Measurements from ENCODE around the gene OBP2A. TPM values are rescaled to one million over a fixed set of nuclear protein-coding genes. Genes with fewer than 3 reads are reported as not detected.

OBP2A gene
- total RNA-seq, 1 experiment from 2014 or later, result not detected

DNA sequence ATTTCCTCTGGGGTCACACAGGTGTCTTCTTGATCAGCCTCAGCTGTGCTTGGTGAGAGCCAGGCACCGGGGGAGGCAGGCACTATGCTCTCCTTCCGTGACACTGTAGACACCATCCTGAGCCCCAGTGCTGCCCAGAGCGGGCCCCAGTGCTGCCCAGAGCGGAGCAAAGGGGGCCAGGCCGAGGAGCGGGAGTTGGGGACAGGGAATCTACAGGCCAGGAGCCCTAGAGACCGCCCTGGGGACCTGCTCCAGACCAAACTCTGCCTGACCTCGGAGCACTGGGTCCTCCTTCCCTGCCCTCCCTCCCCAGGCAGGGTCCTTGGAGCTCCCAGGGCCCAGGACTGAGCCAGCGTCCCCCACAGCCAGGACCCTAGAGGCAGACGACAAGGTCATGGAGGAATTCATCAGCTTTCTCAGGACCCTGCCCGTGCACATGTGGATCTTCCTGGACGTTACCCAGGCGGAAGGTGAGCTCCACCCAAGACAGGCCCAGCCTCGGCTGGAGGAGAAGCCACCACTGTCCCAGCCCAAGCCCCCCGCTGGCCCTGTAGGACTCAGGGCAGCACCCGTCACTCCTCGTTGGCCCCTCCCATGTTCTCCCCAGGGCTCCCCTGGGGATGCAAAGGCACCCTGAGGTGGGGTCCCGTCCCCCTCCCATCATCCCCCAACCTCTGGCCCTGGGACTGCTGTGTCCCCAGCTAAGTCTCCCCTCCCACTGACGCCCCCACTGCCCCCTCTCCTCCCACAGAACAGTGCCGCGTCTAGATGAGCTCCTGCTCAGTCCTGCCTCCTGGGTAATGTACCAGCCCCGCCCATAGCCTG lies 45.8 kb downstream of the OBP2A start (continued):
- no peak for TF ChIP-seq JUN (CRISPR knock-in tag; IDR thresholded peaks at IDR 0.05)

DNA sequence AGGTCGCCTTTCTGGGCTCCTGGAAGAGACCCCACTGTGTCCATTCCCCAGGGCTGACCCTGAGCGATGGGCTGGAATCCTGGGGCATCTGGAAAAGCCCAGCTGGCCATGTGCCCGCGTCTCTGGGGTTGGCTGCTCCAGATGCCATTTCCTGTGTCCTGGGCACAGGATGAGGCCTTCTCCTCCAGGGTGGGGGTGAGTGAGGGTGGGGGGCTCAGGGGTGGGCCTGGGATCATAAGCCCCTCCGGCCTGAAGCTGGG lies 46.3 kb downstream of the OBP2A start:
- Mint-ChIP-seq H3K27me3 (ENCODE audit: low read depth) (no peaks in the 10 kb centered on the region; the same call in 1 of the 2 replicates), H3K36me3 (no peaks in the 10 kb centered on the region), H3K9me3 (peaks cover 32% of the 10 kb centered on the region), H3K4me3 (no peak overlapping the region), H3K4me1 (no peaks in the 10 kb centered on the region), H3K27ac (no peak overlapping the region)
- POLR2A ChIA-PET, result no interaction called here
- CTCF ChIA-PET, result no interaction called here
- DNase-seq (ENCODE audit: low spot score), result no peak
- ATAC-seq, result no peak
- TF ChIP-seq, protein P1, sequence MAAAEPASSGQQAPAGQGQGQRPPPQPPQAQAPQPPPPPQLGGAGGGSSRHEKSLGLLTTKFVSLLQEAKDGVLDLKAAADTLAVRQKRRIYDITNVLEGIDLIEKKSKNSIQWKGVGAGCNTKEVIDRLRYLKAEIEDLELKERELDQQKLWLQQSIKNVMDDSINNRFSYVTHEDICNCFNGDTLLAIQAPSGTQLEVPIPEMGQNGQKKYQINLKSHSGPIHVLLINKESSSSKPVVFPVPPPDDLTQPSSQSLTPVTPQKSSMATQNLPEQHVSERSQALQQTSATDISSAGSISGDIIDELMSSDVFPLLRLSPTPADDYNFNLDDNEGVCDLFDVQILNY (CRISPR knock-in tag; IDR thresholded peaks at IDR 0.05), result no peak
- TF ChIP-seq, protein P2, sequence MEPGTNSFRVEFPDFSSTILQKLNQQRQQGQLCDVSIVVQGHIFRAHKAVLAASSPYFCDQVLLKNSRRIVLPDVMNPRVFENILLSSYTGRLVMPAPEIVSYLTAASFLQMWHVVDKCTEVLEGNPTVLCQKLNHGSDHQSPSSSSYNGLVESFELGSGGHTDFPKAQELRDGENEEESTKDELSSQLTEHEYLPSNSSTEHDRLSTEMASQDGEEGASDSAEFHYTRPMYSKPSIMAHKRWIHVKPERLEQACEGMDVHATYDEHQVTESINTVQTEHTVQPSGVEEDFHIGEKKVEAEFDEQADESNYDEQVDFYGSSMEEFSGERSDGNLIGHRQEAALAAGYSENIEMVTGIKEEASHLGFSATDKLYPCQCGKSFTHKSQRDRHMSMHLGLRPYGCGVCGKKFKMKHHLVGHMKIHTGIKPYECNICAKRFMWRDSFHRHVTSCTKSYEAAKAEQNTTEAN (CRISPR knock-in tag; IDR thresholded peaks at IDR 0.05), result no peak

DNA sequence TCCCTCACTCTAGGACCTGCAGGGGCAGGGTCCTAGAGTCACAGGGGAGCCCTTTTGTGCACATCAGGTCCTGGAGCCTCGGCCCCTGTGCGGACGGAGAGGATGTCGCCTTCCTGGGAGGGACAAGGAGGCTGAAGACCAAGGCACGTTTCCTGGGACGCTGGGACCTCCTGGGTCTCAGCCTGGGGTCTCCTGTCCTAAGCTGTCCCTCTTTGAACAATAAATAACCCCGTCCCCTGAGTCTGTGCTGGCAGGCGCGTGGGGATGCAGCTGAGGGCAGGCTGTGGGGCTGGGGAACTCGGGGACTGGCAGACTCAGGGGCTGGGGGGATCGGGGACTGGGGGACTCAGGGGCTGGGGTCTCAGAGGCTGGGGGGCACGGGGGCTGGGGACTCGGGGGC lies 46.7 kb downstream of the OBP2A start:
- POLR2A ChIA-PET, result no interaction called here

DNA sequence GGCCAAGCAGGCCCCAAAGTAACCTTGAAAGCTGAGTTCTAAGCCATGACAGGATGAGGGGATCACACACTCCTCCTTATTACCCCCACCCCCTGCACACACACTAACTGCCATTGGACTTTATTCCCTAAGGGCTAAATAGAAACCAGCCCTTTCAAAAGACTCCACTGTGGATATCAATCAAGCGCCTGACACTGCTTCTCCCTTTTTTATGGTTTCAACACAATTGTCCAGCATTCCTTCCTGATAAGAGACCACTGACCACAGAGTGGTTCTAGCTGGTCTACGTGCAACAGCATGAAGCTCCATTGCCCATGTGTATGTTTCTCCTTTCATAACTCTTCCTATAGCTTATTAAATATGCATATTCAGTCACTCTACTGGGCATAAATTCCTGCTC lies 50.3 kb downstream of the OBP2A start:
- no peaks in the 10 kb centered on the region; the same call in 1 of the 2 replicates for H3K27me3 Mint-ChIP-seq (ENCODE audit: low read depth)
- H3K9me3 Mint-ChIP-seq, result peaks cover 45% of the 10 kb centered on the region
- peaks cover 6% of the 10 kb centered on the region; the same call in 1 of the 2 replicates for H3K36me3 Mint-ChIP-seq
- H3K4me1 Mint-ChIP-seq, result peaks cover 3% of the 10 kb centered on the region; the same call in 1 of the 2 replicates
- no peak overlapping the region for H3K4me3 Mint-ChIP-seq
- DNase-seq (ENCODE audit: low spot score) (no peak), ATAC-seq (no peak)
- no peak overlapping the region for H3K27ac Mint-ChIP-seq
- TF ChIP-seq CREB1 (CRISPR knock-in tag; IDR thresholded peaks at IDR 0.05) (no peak), ATF1 (CRISPR knock-in tag; IDR thresholded peaks at IDR 0.05) (no peak), OVOL2 (CRISPR knock-in tag; IDR thresholded peaks at IDR 0.05; ENCODE audit: borderline replicate concordance) (no peak), FOXJ3 (CRISPR knock-in tag; IDR thresholded peaks at IDR 0.05; ENCODE audit: borderline replicate concordance) (no peak), HMGA2 (CRISPR knock-in tag; IDR thresholded peaks at IDR 0.05) (no peak), ETV6 (CRISPR knock-in tag; IDR thresholded peaks at IDR 0.05) (no peak), KAT7 (CRISPR knock-in tag; IDR thresholded peaks at IDR 0.05; ENCODE audit: borderline replicate concordance) (no peak), FOXP1 (CRISPR knock-in tag; IDR thresholded peaks at IDR 0.05; ENCODE audit: borderline replicate concordance) (no peak), ZBTB21 (CRISPR knock-in tag; IDR thresholded peaks at IDR 0.05; ENCODE audit: borderline replicate concordance) (no peak)
- TF ChIP-seq, protein P3, sequence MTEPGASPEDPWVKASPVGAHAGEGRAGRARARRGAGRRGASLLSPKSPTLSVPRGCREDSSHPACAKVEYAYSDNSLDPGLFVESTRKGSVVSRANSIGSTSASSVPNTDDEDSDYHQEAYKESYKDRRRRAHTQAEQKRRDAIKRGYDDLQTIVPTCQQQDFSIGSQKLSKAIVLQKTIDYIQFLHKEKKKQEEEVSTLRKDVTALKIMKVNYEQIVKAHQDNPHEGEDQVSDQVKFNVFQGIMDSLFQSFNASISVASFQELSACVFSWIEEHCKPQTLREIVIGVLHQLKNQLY (CRISPR knock-in tag; IDR thresholded peaks at IDR 0.05), result no peak
- TF ChIP-seq, protein P4, sequence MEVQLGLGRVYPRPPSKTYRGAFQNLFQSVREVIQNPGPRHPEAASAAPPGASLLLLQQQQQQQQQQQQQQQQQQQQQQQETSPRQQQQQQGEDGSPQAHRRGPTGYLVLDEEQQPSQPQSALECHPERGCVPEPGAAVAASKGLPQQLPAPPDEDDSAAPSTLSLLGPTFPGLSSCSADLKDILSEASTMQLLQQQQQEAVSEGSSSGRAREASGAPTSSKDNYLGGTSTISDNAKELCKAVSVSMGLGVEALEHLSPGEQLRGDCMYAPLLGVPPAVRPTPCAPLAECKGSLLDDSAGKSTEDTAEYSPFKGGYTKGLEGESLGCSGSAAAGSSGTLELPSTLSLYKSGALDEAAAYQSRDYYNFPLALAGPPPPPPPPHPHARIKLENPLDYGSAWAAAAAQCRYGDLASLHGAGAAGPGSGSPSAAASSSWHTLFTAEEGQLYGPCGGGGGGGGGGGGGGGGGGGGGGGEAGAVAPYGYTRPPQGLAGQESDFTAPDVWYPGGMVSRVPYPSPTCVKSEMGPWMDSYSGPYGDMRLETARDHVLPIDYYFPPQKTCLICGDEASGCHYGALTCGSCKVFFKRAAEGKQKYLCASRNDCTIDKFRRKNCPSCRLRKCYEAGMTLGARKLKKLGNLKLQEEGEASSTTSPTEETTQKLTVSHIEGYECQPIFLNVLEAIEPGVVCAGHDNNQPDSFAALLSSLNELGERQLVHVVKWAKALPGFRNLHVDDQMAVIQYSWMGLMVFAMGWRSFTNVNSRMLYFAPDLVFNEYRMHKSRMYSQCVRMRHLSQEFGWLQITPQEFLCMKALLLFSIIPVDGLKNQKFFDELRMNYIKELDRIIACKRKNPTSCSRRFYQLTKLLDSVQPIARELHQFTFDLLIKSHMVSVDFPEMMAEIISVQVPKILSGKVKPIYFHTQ (CRISPR knock-in tag; IDR thresholded peaks at IDR 0.05), result no peak
- POLR2A ChIA-PET, result interaction anchor here (0.6 kb wide), 1 partner anchor 181 kb away, joined by 3 read pairs; no protein-coding TSS in a partner anchor
- CTCF ChIA-PET, result interaction anchor here (1.3 kb wide), 1 partner anchor 76 kb away, joined by 3 read pairs; no protein-coding TSS in a partner anchor

More for the DNA sequence above, 46.7 kb downstream of the OBP2A start:
- Mint-ChIP-seq H3K4me1 (no peaks in the 10 kb centered on the region), H3K36me3 (no peaks in the 10 kb centered on the region), H3K9me3 (peaks cover 34% of the 10 kb centered on the region), H3K27ac (no peak overlapping the region), H3K27me3 (ENCODE audit: low read depth) (no peaks in the 10 kb centered on the region; the same call in 1 of the 2 replicates), H3K4me3 (no peak overlapping the region)
- ATAC-seq (no peak), DNase-seq (ENCODE audit: low spot score) (no peak)
- TF ChIP-seq MXD4 (CRISPR knock-in tag; IDR thresholded peaks at IDR 0.05; ENCODE audit: borderline replicate concordance) (no peak), NR3C1 (CRISPR knock-in tag; conservative IDR thresholded peaks at IDR 0.05; ENCODE audit: low read depth) (no peak), HMGA2 (CRISPR knock-in tag; IDR thresholded peaks at IDR 0.05) (no peak), PRRX2 (CRISPR knock-in tag; IDR thresholded peaks at IDR 0.05) (no peak), ZNF423 (CRISPR knock-in tag; IDR thresholded peaks at IDR 0.05) (no peak), ELF4 (CRISPR knock-in tag; IDR thresholded peaks at IDR 0.05; ENCODE audit: low read depth) (no peak), ZBTB21 (CRISPR knock-in tag; IDR thresholded peaks at IDR 0.05; ENCODE audit: borderline replicate concordance) (no peak), NR2C2 (CRISPR knock-in tag; IDR thresholded peaks at IDR 0.05) (no peak), NFATC4 (CRISPR knock-in tag; IDR thresholded peaks at IDR 0.05) (no peak), JAZF1 (CRISPR knock-in tag; IDR thresholded peaks at IDR 0.05) (no peak), CREB1 (CRISPR knock-in tag; IDR thresholded peaks at IDR 0.05) (no peak), SMAD3 (CRISPR knock-in tag; IDR thresholded peaks at IDR 0.05; ENCODE audit: borderline replicate concordance) (no peak)
- TF ChIP-seq, protein P5, sequence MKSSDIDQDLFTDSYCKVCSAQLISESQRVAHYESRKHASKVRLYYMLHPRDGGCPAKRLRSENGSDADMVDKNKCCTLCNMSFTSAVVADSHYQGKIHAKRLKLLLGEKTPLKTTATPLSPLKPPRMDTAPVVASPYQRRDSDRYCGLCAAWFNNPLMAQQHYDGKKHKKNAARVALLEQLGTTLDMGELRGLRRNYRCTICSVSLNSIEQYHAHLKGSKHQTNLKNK (CRISPR knock-in tag; IDR thresholded peaks at IDR 0.05), result no peak
- TF ChIP-seq, protein P6, sequence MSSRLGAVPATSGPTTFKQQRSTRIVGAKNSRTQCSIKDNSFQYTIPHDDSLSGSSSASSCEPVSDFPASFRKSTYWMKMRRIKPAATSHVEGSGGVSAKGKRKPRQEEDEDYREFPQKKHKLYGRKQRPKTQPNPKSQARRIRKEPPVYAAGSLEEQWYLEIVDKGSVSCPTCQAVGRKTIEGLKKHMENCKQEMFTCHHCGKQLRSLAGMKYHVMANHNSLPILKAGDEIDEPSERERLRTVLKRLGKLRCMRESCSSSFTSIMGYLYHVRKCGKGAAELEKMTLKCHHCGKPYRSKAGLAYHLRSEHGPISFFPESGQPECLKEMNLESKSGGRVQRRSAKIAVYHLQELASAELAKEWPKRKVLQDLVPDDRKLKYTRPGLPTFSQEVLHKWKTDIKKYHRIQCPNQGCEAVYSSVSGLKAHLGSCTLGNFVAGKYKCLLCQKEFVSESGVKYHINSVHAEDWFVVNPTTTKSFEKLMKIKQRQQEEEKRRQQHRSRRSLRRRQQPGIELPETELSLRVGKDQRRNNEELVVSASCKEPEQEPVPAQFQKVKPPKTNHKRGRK (CRISPR knock-in tag; IDR thresholded peaks at IDR 0.05; ENCODE audit: borderline replicate concordance), result no peak
- CTCF ChIA-PET, result interaction anchor here (0.6 kb wide), 1 partner anchor 297 kb away, joined by 3 read pairs; no protein-coding TSS in a partner anchor

Measured in WTC11 (cell line).